ENCODE measurements around the gene TUBGCP6. TPM values are rescaled to one million over a fixed set of nuclear protein-coding genes. Genes with fewer than 3 reads are reported as not detected.

TUBGCP6 gene
- total and polyA plus RNA-seq, 2 donors from 2014 or later = 19.2 to 52.0 TPM

DNA sequence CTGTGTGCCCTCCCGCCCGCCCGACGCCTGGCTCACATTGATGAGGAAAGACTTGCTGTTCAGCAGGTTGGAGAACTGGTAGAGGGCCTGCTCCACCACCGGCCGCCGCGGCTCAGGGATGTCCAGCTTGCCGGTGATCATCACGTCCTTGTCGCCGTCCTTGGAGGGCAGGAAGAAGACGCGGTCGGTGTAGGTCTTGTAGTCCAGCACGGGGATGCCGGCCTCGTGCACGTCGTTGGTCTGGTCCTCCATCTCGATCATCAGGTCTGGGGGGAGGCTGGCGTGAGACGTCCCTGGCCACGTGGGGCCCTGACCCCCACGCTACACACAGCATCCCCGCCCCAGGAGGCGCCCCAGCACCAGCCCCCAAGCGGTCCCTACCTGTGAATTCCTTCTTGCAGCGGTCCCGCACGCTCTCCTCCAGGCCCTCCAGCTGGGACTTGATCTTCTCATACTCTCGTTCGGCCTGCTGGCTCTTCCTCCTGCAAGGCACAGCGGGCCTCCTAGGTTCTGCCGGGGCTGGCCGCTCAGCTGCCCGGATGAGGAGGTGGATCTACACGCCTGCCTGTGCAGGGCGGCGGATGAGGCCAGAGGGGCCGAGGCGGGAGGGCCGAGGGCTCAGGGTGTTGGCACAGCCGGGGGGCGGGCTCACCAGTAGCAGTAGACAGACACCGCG, 36.0 kb upstream of the TUBGCP6 start:
- DNase-seq (no peak), FAIRE-seq (no peak)
- intact Hi-C loops (cut with DNase I) = no loop called here
- no peak overlapping the region for H3K27ac ChIP-seq (ENCODE audit: low read depth in 2 of 2, low read length in 2 of 2)
- TF ChIP-seq, protein P1, sequence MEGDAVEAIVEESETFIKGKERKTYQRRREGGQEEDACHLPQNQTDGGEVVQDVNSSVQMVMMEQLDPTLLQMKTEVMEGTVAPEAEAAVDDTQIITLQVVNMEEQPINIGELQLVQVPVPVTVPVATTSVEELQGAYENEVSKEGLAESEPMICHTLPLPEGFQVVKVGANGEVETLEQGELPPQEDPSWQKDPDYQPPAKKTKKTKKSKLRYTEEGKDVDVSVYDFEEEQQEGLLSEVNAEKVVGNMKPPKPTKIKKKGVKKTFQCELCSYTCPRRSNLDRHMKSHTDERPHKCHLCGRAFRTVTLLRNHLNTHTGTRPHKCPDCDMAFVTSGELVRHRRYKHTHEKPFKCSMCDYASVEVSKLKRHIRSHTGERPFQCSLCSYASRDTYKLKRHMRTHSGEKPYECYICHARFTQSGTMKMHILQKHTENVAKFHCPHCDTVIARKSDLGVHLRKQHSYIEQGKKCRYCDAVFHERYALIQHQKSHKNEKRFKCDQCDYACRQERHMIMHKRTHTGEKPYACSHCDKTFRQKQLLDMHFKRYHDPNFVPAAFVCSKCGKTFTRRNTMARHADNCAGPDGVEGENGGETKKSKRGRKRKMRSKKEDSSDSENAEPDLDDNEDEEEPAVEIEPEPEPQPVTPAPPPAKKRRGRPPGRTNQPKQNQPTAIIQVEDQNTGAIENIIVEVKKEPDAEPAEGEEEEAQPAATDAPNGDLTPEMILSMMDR (IDR thresholded peaks at IDR 0.05; ENCODE audit: borderline replicate concordance, extremely low read depth, insufficient read depth) = no peak
- H3K9ac ChIP-seq (ENCODE audit: low read length in 3 of 3) = no peak overlapping the region
- no peak overlapping the region for H3K4me3 ChIP-seq (ENCODE audit: low read length in 3 of 3)
- no peaks in the 10 kb centered on the region for H3K27me3 ChIP-seq (ENCODE audit: control insufficient read depth, insufficient read depth, low read length)
- H3K4me1 ChIP-seq (ENCODE audit: control insufficient read depth in 2 of 3, insufficient read depth in 2 of 3, low read depth in 1 of 3, low read length in 3 of 3) = peaks cover 0 to 6% (median 3%) of the 10 kb centered on the region in 3 donors
- H3K9me3 ChIP-seq (ENCODE audit: control insufficient read depth in 2 of 3, insufficient read depth in 1 of 3, low read length in 3 of 3) = no peaks in the 10 kb centered on the region
- peaks cover 0 to 56% (median 22%) of the 10 kb centered on the region in 3 donors for H3K36me3 ChIP-seq (ENCODE audit: control insufficient read depth in 2 of 3, insufficient read depth in 3 of 3, low read length in 3 of 3)

- no peak for FAIRE-seq
- no peak overlapping the region for H3K27ac ChIP-seq (ENCODE audit: low read depth in 2 of 2, low read length in 2 of 2)
- H3K9ac ChIP-seq (ENCODE audit: low read length in 3 of 3) = no peak overlapping the region
- peaks cover 0 to 5% (median 3%) of the 10 kb centered on the region in 3 donors for H3K4me1 ChIP-seq (ENCODE audit: control insufficient read depth in 2 of 3, insufficient read depth in 2 of 3, low read depth in 1 of 3, low read length in 3 of 3)
- no peaks in the 10 kb centered on the region for H3K27me3 ChIP-seq (ENCODE audit: control insufficient read depth, insufficient read depth, low read length)
- H3K9me3 ChIP-seq (ENCODE audit: control insufficient read depth in 2 of 3, insufficient read depth in 1 of 3, low read length in 3 of 3) = no peaks in the 10 kb centered on the region
- H3K4me3 ChIP-seq (ENCODE audit: low read length in 3 of 3) = no peak overlapping the region
- no peak for DNase-seq
- intact Hi-C loops (cut with DNase I) = no loop called here
- peaks cover 0 to 58% (median 19%) of the 10 kb centered on the region in 3 donors for H3K36me3 ChIP-seq (ENCODE audit: control insufficient read depth in 2 of 3, insufficient read depth in 3 of 3, low read length in 3 of 3)
- TF ChIP-seq, protein P1 (IDR thresholded peaks at IDR 0.05; ENCODE audit: borderline replicate concordance, extremely low read depth, insufficient read depth) = no peak
These were observed 35.3 kb upstream of the TUBGCP6 start for GRCh38 chr22:50280022-50280707.

- TF ChIP-seq, protein P1 (IDR thresholded peaks at IDR 0.05; ENCODE audit: borderline replicate concordance, extremely low read depth, insufficient read depth) = no peak
- no peak overlapping the region for H3K4me3 ChIP-seq (ENCODE audit: low read length in 3 of 3)
- no peaks in the 10 kb centered on the region for H3K27me3 ChIP-seq (ENCODE audit: control insufficient read depth, insufficient read depth, low read length)
- intact Hi-C loops (cut with DNase I) = no loop called here
- peaks cover 0 to 5% (median 3%) of the 10 kb centered on the region in 3 donors for H3K4me1 ChIP-seq (ENCODE audit: control insufficient read depth in 2 of 3, insufficient read depth in 2 of 3, low read depth in 1 of 3, low read length in 3 of 3)
- FAIRE-seq = no peak
- H3K9ac ChIP-seq (ENCODE audit: low read length in 3 of 3) = no peak overlapping the region
- H3K27ac ChIP-seq (ENCODE audit: low read depth in 2 of 2, low read length in 2 of 2) = no peak overlapping the region
- peaks cover 0 to 61% (median 19%) of the 10 kb centered on the region in 3 donors for H3K36me3 ChIP-seq (ENCODE audit: control insufficient read depth in 2 of 3, insufficient read depth in 3 of 3, low read length in 3 of 3)
- DNase-seq = no peak
- H3K9me3 ChIP-seq (ENCODE audit: control insufficient read depth in 2 of 3, insufficient read depth in 1 of 3, low read length in 3 of 3) = no peaks in the 10 kb centered on the region
These were observed 34.3 kb upstream of the TUBGCP6 start for GRCh38 chr22:50278956-50279619.
